ENCODE results near the gene ZNF57.
A peak's percentile ranks its signal among the peaks of the same experiment; 100 is the strongest.
"Not testable (repeated sequence)": the region's sequence is repeated elsewhere in the genome, so short reads cannot be mapped to it uniquely, and the experiment has no call there.

ZNF57 gene

GRCh38 chr19:2960120-2960519 is 59.4 kb downstream of the ZNF57 start:
- FAIRE-seq, result no peak

DNA sequence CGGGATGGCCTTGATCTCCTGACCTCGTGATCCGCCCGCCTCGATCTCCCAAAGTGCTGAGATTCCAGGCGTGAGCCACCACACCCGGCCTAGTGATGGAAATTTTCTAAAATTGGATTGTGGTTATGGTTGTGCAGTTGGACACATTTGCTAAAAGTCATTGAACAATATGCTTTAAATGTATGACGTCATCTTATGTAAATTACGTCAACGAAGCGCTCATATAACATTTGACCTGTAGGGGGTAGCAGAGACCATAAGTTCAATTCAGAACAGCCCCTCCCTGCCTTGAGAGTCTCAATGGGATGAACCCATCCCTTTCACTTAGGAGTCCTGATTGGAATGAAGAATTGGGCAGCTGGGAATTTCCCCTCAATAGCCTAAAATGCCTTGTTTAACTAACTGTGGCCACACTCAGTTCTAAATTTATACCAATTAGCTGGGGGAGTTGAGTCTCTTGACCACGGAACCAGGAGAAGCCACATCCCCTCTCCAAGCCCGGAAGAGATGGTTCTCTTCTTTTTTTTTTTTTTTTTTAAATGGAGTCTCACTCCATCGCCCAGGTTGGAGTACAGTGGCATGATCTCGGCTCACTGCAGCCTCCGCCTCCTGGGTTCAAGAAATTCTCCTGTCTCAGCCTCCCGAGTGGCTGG is 61.4 kb downstream of the ZNF57 start:
- FAIRE-seq, result peak; percentile 61

GRCh38 chr19:2963122-2963521 is 62.4 kb downstream of the ZNF57 start:
- FAIRE-seq, result no peak

DNA sequence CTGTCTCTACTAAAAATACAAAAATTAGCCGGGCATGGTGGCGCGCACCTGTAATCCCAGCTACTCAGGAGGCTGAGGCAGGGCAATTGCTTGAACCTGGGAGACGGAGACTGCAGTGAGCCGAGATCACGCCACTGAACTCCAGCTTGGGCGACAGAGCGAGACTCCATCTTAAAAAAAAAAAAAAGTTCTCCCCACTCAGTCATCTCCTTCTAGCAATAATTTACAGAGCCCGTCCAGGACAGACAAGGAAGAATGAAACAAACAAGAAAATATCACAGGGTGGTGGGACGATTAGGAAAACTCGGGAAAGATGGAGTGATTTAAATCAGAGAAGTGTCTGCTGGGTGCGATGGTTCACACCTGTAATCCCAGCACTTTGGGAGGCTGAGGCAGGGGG is 62.9 kb downstream of the ZNF57 start:
- FAIRE-seq, result not testable (repeated sequence)

DNA sequence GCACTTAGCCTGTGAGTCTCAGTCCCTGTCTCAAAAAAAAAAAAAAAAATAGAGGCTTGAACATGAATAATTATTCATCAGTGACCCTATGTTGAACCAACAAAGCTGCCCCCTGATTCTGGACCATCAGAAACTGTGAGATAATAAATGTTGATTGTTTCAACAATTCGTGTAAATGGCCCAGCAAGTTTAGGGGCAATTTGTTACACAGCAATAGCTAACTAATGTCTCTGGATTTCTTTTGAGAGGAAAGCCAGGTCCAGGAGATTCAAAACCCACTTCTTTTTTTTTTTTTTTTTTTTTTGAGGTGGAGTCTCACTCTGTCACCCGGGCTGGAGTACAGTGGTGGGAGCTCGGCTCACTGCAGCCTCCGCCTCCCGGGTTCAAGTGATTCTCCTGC is 64.1 kb downstream of the ZNF57 start:
- no peak for FAIRE-seq

DNA sequence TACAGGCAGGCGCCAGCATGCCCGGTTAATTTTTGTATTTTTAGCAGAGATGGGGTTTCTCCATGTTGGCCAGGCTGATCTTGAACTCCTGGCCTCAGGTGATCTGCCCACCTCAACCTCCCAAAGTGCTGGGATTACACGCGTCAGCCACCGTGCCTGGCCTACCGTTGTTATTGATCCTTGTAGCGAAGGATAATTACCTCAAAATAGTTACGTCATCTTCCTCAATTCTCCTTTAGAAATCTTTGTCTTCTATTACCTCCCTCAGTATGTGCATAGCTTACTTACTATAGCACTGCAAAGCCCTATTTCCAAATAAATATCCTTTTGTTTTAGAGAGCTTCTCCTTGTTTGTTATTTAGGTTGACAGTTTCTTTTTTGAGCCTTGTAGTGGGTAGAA is 67.2 kb downstream of the ZNF57 start:
- FAIRE-seq, result no peak
